Measurements from ENCODE around the gene CHN1.

CHN1 gene

GRCh38 chr2:174970092-174970491 lies 35.1 kb downstream of the CHN1 start:
- DNase-seq, result no peak

- DNase-seq, result no peak
Measured at GRCh38 chr2:174969091-174969734, 36.0 kb downstream of the CHN1 start.

DNA sequence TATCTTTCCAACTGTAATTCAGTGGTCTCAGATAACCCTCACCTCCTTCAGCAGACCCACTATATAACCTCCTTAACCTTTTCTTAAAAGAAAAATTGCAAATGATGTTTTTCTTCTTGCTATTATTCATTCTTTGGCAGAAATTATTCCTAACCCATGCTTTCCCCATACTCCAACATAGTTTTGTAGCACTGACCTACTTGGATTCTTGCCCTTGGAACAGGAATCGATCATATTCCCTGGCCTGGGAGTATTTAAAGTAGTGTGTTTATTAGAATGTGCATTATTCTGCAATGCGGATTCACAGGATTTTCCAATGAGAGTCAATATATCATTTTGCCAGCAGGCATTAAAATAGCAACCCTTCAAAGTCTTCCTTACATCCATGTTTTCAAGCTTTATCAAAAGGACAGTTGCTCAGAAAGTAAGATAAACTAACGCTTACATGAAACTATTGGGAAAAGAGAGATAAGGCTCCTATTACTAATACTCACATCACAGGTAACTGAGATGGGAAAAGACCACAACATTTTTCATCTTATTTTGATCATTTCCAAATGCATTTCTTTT lies 37.4 kb downstream of the CHN1 start:
- no peak for DNase-seq

- DNase-seq, result no peak
Measured at GRCh38 chr2:174967086-174967485, 38.1 kb downstream of the CHN1 start.

- DNase-seq, result no peak
Measured at GRCh38 chr2:174965992-174966744, 39.0 kb downstream of the CHN1 start.

GRCh38 chr2:174965551-174965950 lies 39.6 kb downstream of the CHN1 start:
- DNase-seq, result no peak

DNA sequence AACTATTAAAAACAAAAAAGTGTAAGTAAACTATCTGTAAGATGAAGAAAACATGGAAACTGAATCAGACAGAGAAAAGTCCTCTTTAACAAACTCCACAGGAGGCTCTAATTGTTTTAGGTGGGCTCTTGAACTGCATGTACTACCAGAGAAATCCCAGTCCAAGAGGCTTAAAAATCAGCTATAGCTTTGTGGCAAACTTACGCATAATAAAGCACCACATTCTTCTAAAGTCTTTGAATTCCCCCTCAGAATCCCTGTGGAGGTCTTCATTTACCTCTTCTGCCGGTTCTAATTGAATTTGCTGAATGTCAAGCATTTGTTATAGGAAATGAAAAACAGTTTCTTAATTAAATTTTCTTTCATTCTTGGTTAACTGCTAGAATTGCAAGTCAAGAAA lies 40.8 kb downstream of the CHN1 start:
- no peak for DNase-seq

DNA sequence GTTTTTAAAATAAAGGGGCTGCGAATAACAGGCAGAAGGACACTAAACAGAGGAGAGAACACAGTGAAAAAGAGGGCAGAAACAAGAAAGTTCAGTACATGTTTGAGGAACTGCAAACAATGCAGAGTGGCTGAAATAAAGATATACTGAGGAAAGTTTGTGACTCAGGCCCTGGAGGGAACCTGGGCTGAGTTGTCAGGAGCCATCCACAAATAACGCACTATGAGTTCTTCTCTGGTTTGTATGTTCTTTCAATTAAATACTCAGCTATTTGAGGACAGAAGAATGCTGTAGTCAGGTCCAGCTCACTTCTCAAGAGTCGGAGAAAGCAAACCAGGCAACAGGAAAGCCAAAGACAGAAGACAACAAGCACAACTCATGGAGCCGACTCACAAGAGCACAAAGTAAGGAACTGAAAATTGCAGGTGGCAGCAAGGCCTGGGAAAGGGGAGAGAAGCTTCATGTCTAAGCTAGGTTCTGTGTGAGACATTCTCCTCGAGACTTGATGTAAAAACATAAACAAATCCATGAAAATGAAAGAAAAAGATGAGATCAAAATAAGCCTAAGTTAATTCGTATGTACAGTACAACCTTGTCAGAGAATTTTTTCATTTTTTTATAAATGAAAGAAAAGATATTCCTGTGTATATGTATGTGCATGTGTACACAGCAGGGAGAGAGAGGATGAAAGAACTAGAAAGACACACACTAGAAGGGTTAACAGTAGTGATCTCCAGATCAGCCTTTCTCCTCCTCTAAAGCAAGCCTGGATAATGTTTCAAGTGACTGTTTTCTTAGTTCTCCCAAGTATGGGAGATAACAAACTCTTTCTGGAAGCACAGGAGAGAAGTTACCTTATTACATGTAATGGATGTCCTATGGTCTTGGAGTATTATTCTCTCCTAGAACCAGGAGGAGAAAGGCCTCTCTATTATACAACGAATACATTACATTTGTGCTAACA lies 41.5 kb downstream of the CHN1 start:
- no peak for DNase-seq

GRCh38 chr2:174959787-174960186 lies 45.4 kb downstream of the CHN1 start:
- no peak for DNase-seq

DNA sequence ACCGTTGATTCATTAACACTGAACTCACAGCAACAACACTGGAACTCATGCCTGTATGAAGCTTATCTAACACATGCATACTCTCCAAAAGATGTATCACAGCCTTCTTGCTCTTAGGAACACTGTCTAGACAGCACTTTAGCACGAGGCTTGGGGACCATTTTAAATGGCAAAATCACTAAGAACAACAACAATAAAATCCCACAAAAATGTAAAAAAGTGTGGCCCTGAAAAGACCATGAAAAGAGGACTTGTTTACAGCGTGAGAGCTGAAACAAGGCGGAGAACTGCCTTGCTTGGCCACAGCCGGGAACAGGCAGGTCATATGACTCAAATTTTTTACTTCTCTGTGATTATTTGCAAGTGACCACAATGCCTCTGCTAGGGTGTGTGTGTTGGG lies 48.1 kb downstream of the CHN1 start:
- no peak for DNase-seq

DNA sequence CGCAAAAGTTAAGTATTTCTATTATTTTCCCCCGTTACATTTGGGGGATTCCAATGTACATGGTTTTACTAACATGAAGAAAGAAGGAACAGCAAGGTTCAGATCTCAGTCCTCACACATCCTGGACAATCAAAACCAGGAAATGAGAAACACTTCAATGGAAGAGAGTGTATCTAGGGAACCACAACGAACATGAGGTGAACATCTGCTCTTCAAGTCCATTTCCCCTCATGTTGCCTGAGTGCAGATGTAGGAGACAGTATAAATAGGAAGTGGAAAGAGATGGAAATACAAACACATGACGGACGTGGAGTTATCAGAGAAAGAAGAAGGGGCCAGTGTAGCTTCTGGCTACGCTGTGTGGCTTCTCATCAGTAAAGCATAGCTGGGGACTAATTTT lies 52.6 kb downstream of the CHN1 start:
- no peak for DNase-seq

GRCh38 chr2:174951745-174952144 lies 53.4 kb downstream of the CHN1 start:
- DNase-seq, result no peak

DNA sequence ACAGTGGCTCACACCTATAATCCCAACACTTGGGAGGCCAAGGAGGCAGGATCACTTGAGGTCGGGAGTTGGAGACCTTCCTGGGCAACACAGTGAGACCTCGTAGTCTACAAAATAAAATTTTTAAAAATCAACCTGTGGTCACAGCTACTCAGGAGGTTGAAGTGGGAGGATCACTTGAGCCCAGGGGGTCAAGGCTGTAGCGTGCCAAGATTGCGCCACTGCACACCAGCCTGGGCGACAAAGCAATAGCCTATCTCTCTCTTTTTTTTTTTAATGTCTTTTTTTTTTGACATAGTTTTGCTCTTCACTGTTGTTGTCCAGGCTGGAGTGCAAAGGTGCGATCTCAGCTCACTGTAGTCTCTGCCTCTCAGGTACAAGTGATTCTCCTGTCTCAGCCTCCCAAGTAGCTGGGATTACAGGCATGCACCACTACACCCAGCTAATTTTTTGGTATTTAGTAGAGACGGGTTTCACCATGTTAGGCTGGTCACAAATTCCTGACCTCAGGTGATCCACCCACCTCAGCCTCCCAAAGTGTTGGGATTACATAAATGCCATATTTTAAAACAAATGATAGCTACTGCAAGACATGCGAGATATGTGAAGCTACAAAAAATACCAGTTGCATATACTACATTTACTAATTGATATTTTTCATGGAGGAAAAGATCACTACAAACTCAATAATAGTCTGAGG lies 55.0 kb downstream of the CHN1 start:
- no peak for DNase-seq

- DNase-seq, result no peak
Measured at GRCh38 chr2:174945601-174946260, 59.5 kb downstream of the CHN1 start.

DNA sequence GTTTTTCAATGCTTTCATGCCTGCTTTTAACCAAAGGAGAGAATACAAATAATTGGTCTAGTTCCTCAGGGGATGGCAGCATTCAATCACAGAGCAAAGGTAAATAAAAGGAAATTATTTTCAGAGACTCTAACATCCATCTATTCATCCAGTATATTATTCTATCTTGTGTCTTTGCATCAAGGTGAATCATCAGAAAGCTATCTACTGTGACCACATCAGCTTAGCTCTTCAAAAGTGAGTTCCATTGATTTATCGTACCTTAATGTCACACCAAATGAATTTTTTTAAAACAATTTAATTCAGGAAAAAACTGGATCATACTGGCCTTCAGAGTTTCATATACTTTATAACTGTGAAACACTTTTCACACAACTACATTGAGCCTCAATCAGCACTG lies 66.1 kb downstream of the CHN1 start:
- no peak for DNase-seq

- DNase-seq, result no peak
Measured at GRCh38 chr2:174931724-174932123, 73.5 kb downstream of the CHN1 start.

- no peak for DNase-seq
Measured at GRCh38 chr2:174929786-174930185, 75.4 kb downstream of the CHN1 start.

DNA sequence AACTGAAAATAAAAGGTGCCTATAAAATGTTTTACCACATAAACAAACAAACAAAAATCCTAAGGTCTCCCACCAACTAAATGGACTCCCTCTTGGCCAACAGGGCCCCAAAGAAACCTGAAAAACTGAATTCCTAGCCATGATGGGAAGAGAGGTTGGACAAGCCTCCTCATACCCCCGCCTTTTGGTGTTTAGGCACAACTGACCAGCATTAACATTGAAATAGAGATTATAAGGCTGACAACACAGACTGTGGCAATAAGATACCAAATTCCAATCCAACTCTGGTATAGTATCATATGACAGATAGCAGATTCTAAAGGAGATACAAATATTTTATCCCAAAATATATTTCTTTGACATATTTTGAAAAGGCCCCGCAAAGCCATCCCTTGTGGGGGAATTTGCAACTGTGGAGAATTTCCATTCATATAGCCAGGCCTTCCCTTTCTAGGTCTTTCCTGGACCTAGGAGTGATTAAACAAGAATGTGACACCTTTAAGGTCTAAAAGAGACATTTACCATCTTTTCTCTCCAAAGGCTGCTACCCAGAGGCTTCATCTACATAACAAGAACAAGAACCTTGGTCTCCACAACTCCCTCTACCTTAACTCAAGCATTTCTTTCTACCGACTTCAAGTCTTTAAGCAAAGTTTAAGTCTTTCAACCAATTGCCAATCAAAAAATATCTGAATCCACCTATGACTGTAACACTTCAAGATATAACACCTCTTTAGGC lies 80.0 kb downstream of the CHN1 start:
- DNase-seq, result no peak

- DNase-seq, result no peak
Measured at GRCh38 chr2:174924061-174924693, 81.0 kb downstream of the CHN1 start.

GRCh38 chr2:174919947-174920595 lies 85.1 kb downstream of the CHN1 start:
- no peak for DNase-seq
